ENCODE measurements around the gene WNT11. TPM values are rescaled to one million over a fixed set of nuclear protein-coding genes. Genes with fewer than 3 reads are reported as not detected.

Gene WNT11
- polyA plus RNA-seq, 6 donors from 2014 or later, result 0.13 TPM; not detected in 5

DNA sequence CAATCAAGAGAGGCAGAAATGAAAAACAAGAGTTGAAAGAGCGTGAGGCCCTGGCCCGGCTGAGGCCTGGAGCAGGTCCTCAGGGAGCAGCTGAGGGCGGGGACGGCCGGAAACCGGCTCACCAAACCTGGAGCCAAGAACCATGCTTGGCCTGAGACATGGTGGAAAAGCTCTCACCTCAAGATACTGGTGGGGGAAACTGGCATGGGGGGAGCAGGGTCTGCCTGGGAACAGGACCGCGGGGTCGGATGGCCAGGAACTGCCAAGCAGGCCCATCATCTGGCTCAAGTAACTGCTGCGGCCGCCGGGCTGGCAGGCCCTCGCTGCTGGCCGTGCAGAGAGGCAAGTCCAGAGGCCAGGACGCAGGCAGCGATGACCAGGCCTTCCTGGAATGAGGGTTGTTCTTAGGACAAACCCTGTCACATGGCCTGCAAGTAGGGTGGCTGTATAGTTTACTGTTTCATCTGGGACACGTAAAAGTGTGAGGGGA is 18.9 kb upstream of the WNT11 start:
- H3K36me3 Mint-ChIP-seq, result no peaks in the 10 kb centered on the region
- no peak overlapping the region for H3K27ac Mint-ChIP-seq
- peaks cover 0 to 14% (median 7%) of the 10 kb centered on the region in 3 donors for H3K27me3 Mint-ChIP-seq
- no peak for ATAC-seq (ENCODE audit: low read depth in 2 of 2)
- no peak overlapping the region for H3K4me3 Mint-ChIP-seq
- peaks cover 0 to 3% (median 0%) of the 10 kb centered on the region in 3 donors for H3K4me1 Mint-ChIP-seq
- DNase-seq, result no peak
- H3K9me3 Mint-ChIP-seq, result no peaks in the 10 kb centered on the region

DNA sequence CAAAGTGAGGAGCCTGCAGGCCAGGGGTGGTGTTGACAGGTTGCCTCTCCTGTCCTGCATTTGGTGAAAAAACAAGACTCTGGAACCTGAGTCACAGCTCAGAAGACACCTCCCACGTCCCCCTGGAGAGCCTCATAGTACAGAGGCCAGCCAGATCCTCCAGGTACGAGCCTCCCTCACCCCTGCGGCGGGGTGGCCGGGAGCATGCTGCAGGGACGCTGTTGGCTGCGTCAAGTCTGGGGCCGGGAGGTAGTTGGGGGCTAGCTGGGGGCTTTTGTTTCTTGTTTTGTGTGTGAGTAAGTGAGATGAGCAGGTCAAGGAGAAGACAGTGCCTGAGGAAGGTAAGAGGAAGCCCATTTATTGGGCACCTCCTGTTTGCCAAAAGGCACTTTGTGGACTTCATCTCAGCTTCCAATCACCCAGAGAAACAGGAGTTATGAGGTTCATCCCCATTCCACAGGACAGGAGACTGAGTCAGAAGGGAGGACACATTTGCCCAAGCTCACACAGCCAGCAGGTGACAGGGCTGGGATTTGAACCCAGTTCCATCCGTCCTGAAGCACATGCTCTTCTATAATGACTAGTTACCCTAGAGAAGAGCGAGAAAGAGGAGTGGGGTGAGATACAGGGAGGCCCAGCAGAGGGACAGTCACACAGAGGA is 18.3 kb upstream of the WNT11 start:
- H3K9me3 Mint-ChIP-seq, result no peaks in the 10 kb centered on the region
- H3K27me3 Mint-ChIP-seq, result peaks cover 0 to 18% (median 12%) of the 10 kb centered on the region in 3 donors
- H3K27ac Mint-ChIP-seq, result peak overlapping the region in 1 of 6 donors; percentile 49
- H3K36me3 Mint-ChIP-seq, result no peaks in the 10 kb centered on the region
- ATAC-seq (ENCODE audit: low read depth in 2 of 2), result no peak
- DNase-seq, result no peak
- H3K4me1 Mint-ChIP-seq, result peaks cover 0 to 3% (median 0%) of the 10 kb centered on the region in 3 donors
- peak overlapping the region in 1 of 8 donors; percentile 48 for H3K4me3 Mint-ChIP-seq

DNA sequence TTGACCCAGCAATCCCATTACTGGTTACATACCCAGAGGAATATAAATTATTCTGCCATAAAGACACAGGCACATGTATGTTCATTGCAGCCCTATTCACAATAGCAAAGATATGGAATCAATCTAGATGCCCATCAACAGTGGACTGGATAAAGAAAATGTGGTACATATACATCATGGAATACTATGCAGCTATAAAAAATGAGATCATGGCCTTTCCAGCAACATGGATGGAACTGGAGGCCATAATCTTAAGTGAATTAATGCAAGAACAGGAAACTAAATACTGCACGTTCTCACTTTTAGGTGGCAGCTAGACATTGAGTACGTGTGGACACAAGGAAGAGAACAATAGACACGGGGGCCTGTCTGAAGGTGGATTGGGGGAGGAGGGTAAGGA is 15.1 kb upstream of the WNT11 start:
- ATAC-seq (ENCODE audit: low read depth in 2 of 2) (no peak), DNase-seq (no peak)
- H3K36me3 Mint-ChIP-seq, result no peaks in the 10 kb centered on the region
- no peaks in the 10 kb centered on the region for H3K9me3 Mint-ChIP-seq
- H3K4me1 Mint-ChIP-seq, result no peaks in the 10 kb centered on the region
- no peak overlapping the region for H3K4me3 Mint-ChIP-seq
- H3K27me3 Mint-ChIP-seq, result peaks cover 10 to 30% (median 18%) of the 10 kb centered on the region in 3 donors
- H3K27ac Mint-ChIP-seq, result no peak overlapping the region

DNA sequence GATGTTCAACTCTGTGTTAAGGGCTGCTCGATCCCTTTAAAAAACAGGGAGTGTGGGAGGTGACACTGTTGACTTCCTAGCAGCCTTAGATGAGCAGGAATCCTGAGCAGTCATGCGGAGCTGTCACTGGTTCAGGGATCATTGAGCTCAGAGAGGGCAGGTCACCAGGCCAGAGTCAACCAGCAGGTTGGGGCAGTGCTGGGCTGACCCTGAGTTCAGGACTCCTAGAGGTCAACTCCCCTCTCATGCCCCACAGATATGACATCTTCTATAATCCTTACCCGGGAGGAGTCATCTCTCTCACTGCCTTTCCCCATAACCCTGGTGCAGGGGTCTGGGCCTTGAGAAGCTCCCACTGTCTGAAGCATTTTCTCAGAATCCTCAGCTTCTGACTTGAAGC is 12.9 kb upstream of the WNT11 start:
- H3K36me3 Mint-ChIP-seq, result no peaks in the 10 kb centered on the region
- no peak for DNase-seq
- ATAC-seq (ENCODE audit: low read depth in 2 of 2), result no peak
- no peak overlapping the region for H3K4me3 Mint-ChIP-seq
- H3K9me3 Mint-ChIP-seq, result no peaks in the 10 kb centered on the region
- peaks cover 10 to 30% (median 20%) of the 10 kb centered on the region in 3 donors for H3K27me3 Mint-ChIP-seq
- H3K27ac Mint-ChIP-seq, result no peak overlapping the region
- H3K4me1 Mint-ChIP-seq, result no peaks in the 10 kb centered on the region

DNA sequence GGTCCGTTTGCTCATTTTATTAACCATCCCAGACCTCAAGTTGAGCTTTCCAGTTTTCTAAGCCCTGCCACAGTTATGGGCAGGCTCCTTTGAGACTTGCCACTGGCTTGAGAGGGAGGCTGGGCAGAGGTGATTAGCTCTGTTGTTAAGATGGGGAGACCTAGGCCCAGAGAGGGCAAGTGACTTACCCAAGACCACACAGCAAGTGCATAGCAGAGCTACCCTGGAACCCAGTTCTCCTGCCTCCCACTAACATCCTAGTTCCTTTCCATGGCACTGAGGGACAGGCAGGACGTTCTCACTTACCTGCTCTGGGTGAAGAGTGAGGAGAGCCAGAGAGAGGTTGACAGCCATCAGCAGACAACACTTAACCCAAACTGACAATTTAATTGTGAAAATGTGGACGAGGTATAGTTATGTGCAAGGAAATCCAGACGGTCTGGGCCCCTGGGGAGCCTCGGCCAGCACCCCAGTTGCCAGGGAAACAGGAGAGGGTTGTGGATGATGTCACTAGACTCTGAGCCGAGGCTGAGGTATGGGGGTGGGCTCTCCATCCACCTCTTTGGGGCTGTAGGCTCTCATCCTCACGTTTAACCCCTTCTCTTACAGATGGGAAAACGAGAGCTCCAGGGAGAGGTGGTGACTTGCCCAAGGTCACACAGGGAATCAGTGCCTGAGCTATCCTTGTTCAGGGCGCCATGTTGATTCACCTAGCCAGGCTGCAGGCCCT is 12.3 kb upstream of the WNT11 start:
- ATAC-seq (ENCODE audit: low read depth in 2 of 2), result no peak
- H3K9me3 Mint-ChIP-seq, result no peaks in the 10 kb centered on the region
- no peak for DNase-seq

DNA sequence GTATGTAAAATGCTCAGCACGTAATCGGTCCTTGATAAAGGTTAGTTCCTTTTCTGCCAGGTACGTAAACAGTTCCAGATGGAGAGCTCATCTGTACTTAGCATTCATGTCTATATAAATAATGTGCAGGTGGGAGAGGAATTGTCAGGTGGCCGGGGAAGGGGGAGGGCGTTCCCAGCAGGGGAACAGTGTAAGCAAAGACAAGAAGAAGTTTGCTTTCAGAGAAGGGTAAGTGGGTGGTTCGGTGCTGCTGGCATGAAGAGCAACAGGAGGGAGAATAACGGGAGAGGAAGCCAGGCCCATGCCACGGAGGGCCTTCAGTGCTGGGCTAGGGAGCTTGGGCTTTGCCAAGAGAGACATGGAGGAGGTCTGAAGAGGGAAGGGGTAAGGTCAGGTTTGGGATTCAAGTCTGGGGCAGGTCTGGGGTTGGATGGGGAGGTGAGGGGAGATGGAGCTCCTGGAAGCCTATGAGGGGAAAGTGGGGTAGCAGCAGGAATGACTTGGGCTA is 11.4 kb upstream of the WNT11 start:
- Mint-ChIP-seq H3K9me3 (no peaks in the 10 kb centered on the region), H3K4me3 (peak overlapping the region in 1 of 8 donors; percentile 48), H3K36me3 (no peaks in the 10 kb centered on the region), H3K27ac (no peak overlapping the region), H3K4me1 (peaks cover 0 to 3% (median 0%) of the 10 kb centered on the region in 3 donors), H3K27me3 (peaks cover 10 to 30% (median 25%) of the 10 kb centered on the region in 3 donors)
- ATAC-seq (ENCODE audit: low read depth in 2 of 2) (no peak), DNase-seq (no peak)

More for the DNA sequence above, 12.3 kb upstream of the WNT11 start:
- Mint-ChIP-seq H3K36me3 (no peaks in the 10 kb centered on the region), H3K4me3 (no peak overlapping the region), H3K27me3 (peaks cover 10 to 30% (median 21%) of the 10 kb centered on the region in 3 donors), H3K27ac (no peak overlapping the region), H3K4me1 (no peaks in the 10 kb centered on the region)

DNA sequence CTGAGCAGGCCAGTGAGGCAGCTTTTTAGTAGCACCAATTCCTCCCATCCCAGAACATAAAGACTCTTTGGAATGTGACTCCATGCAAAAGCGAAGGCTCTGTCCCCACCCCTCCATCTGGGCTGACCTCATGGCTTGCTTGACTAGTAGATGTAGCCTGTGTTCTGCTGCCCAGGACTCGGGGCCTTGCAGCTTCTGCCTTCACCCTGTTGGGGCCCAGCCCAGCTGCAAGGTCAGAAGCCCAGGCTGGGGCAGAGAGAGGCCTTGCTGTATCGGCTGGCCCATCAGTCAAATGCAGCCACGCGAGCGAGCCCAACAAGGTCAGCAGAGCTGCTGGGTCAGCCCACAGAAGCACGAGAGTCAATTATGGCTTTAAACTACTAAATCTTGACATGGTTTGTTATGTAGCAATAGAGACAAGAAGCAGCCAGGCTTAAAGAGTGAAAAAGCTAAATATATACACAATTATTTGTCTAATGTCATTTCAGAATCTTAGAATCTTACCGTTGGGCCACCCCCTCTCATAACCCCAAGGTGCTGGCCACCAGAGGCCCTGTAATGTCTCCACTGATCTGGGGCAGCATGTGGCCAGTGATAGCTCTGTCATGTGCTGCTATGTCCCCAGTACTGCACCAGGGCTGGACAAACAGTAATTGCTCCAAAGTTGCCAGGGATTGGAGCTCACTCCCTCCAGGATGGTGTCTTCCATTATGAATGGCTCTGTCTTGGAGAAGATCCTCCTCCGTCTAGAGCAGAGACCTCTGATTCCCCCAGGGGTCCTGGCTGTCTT is 10.4 kb upstream of the WNT11 start:
- DNase-seq (no peak), ATAC-seq (ENCODE audit: low read depth in 2 of 2) (no peak)
- Mint-ChIP-seq H3K27ac (peak overlapping the region in 2 of 6 donors; percentile 39 to 40), H3K4me1 (peaks cover 0 to 3% (median 0%) of the 10 kb centered on the region in 3 donors), H3K9me3 (no peaks in the 10 kb centered on the region), H3K4me3 (no peak overlapping the region), H3K27me3 (peaks cover 18 to 36% (median 24%) of the 10 kb centered on the region in 3 donors), H3K36me3 (no peaks in the 10 kb centered on the region)

DNA sequence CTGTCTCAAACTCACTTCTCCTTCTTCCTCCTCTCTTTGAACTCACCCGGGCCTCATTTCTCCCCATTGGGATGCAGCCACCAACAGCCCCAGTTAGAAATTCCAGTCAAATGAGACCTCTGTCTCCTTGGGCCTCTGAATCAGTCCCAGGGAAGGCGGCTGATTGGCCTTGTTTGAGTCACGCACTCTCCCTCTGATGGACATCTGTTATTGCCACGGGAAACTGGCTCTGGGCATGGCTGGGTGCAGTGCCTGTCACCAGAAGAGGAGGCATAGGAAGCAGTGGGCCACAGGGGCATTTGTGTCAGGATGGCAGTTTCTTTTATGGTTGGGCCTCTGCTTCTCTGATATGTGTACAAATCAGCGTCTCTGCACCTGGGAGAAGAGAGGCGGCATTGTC is 9.6 kb upstream of the WNT11 start:
- Mint-ChIP-seq H3K9me3 (no peaks in the 10 kb centered on the region), H3K4me1 (peaks cover 0 to 3% (median 2%) of the 10 kb centered on the region in 3 donors), H3K27ac (peak overlapping the region in 2 of 6 donors; percentile 11 to 58), H3K4me3 (no peak overlapping the region), H3K36me3 (no peaks in the 10 kb centered on the region), H3K27me3 (peaks cover 26 to 38% (median 26%) of the 10 kb centered on the region in 3 donors)
- ATAC-seq (ENCODE audit: low read depth in 2 of 2) (no peak), DNase-seq (no peak)

DNA sequence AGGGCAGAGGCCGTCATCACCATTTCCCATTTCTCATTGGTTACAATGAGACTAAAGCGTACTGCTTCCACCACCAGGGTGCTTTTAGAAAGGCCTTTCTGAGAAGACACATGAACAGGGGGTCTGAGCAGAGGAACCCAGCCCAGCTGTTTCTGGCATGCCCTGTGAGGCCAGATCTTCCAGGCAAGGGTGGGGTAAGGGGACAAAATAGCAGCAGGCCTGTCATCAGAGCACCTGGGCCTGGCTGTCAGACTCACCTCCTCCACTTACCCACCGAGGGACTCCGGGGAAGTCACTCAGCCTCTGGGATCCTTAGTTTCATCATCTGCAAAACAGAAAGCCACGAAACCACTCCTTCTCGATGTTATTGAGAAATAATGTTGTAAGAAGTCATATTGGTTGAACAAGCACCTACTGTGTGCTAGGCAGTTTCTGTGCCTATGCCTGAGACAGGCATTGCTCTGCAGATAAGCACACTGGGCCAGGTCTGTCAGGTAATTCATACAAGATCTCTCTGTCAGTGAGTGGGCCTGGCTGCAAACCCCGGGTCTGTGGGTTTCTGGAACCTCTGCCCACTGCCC is 8.8 kb upstream of the WNT11 start:
- no peaks in the 10 kb centered on the region for H3K9me3 Mint-ChIP-seq
- no peak overlapping the region for H3K4me3 Mint-ChIP-seq
- H3K27me3 Mint-ChIP-seq, result peaks cover 24 to 42% (median 29%) of the 10 kb centered on the region in 3 donors
- H3K27ac Mint-ChIP-seq, result no peak overlapping the region
- H3K4me1 Mint-ChIP-seq, result peaks cover 0 to 4% (median 3%) of the 10 kb centered on the region in 3 donors
- DNase-seq (no peak), ATAC-seq (ENCODE audit: low read depth in 2 of 2) (no peak)
- H3K36me3 Mint-ChIP-seq, result no peaks in the 10 kb centered on the region

DNA sequence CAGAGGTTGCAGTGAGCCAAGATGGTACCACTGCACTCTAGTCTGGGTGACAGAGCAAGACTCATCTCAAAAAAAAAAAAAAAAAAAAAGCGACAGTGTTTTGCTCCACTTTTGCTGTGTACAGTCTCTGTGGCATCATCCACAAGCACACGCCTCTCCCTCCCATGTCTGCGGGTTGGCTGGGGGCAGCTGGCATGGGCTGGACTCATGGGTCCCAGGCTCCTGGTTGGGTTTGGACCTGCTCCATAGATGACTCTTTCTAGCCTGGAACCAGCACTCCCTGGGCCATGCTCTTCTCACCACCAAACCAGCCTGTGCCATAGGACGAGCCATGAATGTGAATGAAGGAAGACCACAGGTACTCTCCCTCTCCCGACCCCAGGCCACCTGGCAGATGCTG is 7.9 kb upstream of the WNT11 start:
- Mint-ChIP-seq H3K27ac (no peak overlapping the region), H3K36me3 (no peaks in the 10 kb centered on the region)

DNA sequence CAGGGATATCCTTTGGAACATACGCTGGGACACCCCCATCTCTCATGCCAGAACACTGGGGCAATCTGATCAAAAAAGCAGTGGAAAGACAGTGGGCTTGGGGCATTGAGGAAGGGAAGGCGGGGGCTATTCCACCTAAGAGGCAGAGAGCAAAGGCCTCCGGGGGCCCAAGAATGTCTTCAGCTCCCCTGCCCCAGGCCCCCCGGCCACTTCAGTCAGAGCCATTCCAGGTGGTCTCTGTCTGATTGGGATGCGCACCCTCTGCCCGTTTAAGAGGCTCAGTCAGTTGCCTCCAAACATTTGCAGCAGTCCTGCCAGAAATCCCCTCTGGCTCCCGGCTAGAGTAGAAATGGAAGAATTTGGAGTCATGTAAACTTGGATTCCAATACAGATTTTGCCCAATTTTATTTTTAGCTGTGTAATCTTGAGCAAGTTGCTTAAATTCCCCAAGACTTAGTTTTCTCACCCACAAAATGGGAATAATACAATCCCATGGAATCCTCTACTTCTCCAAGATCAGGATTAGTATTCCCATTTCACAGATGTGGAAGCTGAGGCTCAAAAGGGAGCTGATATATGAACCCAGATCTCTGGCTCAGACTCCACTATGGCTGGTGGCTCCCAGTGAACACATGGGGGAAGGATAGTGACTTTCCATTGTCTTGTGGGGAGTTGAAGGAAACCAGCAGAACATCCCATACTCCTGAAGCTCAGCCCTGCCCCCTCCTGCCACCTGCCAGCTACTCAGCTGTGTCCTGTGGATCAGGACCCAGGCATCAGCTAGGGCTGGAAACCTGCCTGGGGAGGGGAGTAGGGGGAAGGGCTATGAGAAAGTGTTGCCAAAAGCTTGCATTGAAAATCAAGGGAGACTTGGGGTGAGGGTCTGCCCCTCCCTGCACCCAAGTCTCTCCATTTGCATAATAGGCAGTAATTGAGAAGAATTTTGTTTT is 6.1 kb upstream of the WNT11 start:
- ATAC-seq (ENCODE audit: low read depth in 2 of 2) (no peak), DNase-seq (no peak)
- Mint-ChIP-seq H3K36me3 (no peaks in the 10 kb centered on the region), H3K27ac (peak overlapping the region in 1 of 6 donors; percentile 64), H3K9me3 (no peaks in the 10 kb centered on the region), H3K4me3 (peak overlapping the region in 4 of 8 donors; percentile 5 to 78 (median 40)), H3K4me1 (peaks cover 6 to 14% (median 7%) of the 10 kb centered on the region in 3 donors), H3K27me3 (peaks cover 20 to 32% (median 22%) of the 10 kb centered on the region in 3 donors)

More for the DNA sequence above, 7.9 kb upstream of the WNT11 start:
- no peak for ATAC-seq (ENCODE audit: low read depth in 2 of 2)
- DNase-seq, result no peak
- Mint-ChIP-seq H3K4me1 (peaks cover 0 to 4% (median 3%) of the 10 kb centered on the region in 3 donors), H3K4me3 (no peak overlapping the region), H3K9me3 (no peaks in the 10 kb centered on the region), H3K27me3 (peaks cover 22 to 33% (median 29%) of the 10 kb centered on the region in 3 donors)
